Activated B cell treated with CpG ODN at 0.5 μM for 24 hours (primary cell): ENCODE measurements around the gene SET. TPM values are rescaled to one million over a fixed set of nuclear protein-coding genes. Genes with fewer than 3 reads are reported as not detected.

Experiments used
- ATAC-seq: fragments of 200-7000 bp; cut with Tn5 transposase; one replicate; pipeline ENCODE4 v1.10.0; 2021; ENCODE audit warnings: low read depth, mild to moderate bottlenecking, moderate library complexity
- CTCF ChIA-PET: fragments of 350-600 bp; sonication (Branson Sonifier 250); formaldehyde crosslinking; loops from one replicate; lab custom pipeline; 2021; ENCODE audit warnings: antibody characterized with exemption; lab: Charles Lee
- POLR2A ChIA-PET: fragments of 350-600 bp; sonication (Branson Sonifier 250); formaldehyde crosslinking; loops from one replicate; lab custom pipeline; 2021; ENCODE audit warnings: antibody characterized with exemption; lab: Charles Lee
- DNase-seq: peaks from one replicate; pipeline ENCODE4 v3.0.0; 2022
- H3K27ac Mint-ChIP-seq: one replicate; pipeline ENCODE4 v1.8.0; 2020; ENCODE audit warnings: mixed read lengths
- H3K27me3 Mint-ChIP-seq: one replicate; pipeline ENCODE4 v1.8.0; 2021; ENCODE audit warnings: mixed read lengths
- H3K36me3 Mint-ChIP-seq: one replicate; pipeline ENCODE4 v1.8.0; 2021; ENCODE audit warnings: low read depth, mixed read lengths
- H3K4me1 Mint-ChIP-seq: one replicate; pipeline ENCODE4 v1.8.0; 2021; ENCODE audit warnings: mixed read lengths
- H3K4me3 Mint-ChIP-seq: one replicate; pipeline ENCODE4 v1.8.0; 2020; ENCODE audit warnings: mild to moderate bottlenecking, mixed read lengths
- H3K9me3 Mint-ChIP-seq: one replicate; pipeline ENCODE4 v1.8.0; 2020; ENCODE audit warnings: mixed read lengths
- intact Hi-C: fragments of 100-400 bp; cut with micrococcal nuclease; formaldehyde crosslinking; loops from one replicate; pipeline ENCODE4 v1.15.1; 2024
- total RNA-seq: library from RNA; stranded (reverse); gene quantifications from 2 replicates; pipeline ENCODE4 v1.2.3, GENCODE V29; 2022
- TF ChIP-seq, protein P1 (sequence below): fragments of 200-600 bp; IDR thresholded peaks from one replicate; pipeline ENCODE4 v1.8.0; 2022; ENCODE audit warnings: antibody characterized with exemption, mild to moderate bottlenecking

Gene SET
- total RNA-seq, 1 donor from 2014 or later = 762 TPM

DNA sequence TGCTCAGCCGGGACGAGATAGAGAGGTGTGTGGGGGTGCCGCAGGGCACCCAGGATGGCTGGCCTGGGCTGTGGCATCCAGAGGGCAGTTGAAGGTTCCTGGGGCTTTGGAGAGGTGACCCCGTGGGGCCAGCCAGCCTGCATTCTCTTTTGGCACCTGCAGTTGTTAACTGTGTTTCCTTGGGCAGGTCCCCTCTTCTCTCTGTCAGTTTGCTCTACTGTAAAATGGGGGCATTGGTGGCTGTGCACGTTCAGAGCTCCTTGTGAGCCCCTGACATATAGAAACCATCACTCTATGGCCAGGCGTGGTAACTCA, 26.4 kb downstream of the SET start:
- Mint-ChIP-seq H3K27me3 (no peaks in the 10 kb centered on the region), H3K4me1 (no peaks in the 10 kb centered on the region), H3K9me3 (no peaks in the 10 kb centered on the region), H3K36me3 (peaks cover 8% of the 10 kb centered on the region), H3K4me3 (no peak overlapping the region), H3K27ac (no peak overlapping the region)
- DNase-seq (no peak), ATAC-seq (no peak)
- intact Hi-C loops = no loop called here
- POLR2A ChIA-PET = interaction anchor here (1.8 kb wide), 1 partner anchor 9 kb away, joined by 6 read pairs; the partner anchor contains the start of gene ZDHHC12
- CTCF ChIA-PET = no interaction called here
- TF ChIP-seq, protein P1, sequence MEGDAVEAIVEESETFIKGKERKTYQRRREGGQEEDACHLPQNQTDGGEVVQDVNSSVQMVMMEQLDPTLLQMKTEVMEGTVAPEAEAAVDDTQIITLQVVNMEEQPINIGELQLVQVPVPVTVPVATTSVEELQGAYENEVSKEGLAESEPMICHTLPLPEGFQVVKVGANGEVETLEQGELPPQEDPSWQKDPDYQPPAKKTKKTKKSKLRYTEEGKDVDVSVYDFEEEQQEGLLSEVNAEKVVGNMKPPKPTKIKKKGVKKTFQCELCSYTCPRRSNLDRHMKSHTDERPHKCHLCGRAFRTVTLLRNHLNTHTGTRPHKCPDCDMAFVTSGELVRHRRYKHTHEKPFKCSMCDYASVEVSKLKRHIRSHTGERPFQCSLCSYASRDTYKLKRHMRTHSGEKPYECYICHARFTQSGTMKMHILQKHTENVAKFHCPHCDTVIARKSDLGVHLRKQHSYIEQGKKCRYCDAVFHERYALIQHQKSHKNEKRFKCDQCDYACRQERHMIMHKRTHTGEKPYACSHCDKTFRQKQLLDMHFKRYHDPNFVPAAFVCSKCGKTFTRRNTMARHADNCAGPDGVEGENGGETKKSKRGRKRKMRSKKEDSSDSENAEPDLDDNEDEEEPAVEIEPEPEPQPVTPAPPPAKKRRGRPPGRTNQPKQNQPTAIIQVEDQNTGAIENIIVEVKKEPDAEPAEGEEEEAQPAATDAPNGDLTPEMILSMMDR = no peak

DNA sequence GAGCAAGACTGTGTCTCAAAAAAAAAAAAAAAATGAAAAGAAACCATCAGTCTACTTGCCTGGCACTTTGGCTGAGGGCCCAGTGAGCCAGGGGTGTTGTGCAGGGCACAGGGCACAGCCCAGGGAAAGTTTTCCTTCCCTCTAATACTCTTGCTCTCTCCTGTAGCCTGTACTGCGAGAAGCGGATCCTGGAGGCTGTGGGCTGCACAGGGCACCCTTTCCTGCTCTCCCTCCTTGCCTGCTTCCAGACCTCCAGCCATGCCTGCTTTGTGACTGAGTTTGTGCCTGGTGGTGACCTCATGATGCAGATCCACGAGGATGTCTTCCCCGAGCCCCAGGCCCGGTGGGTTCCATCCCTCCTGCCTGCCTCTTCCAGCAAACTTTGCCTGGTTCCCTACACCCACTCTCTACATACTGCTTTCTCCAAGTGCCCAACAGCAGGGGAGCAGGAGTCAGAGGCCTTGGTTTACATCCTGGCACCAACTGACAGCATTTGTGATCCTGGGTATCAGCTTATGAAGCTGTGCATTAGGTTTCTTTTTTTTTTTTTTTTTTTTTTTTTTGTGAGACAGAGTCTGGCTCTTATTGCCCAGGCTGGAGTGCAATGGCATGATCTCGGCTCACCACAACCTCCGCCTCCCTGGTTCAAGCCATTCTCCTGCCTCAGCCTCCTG, 27.7 kb downstream of the SET start:
- Mint-ChIP-seq H3K9me3 (no peaks in the 10 kb centered on the region), H3K36me3 (peaks cover 19% of the 10 kb centered on the region), H3K27ac (no peak overlapping the region), H3K4me1 (no peaks in the 10 kb centered on the region), H3K27me3 (no peaks in the 10 kb centered on the region), H3K4me3 (no peak overlapping the region)
- ChIA-PET CTCF (no interaction called here), POLR2A (no interaction called here)
- intact Hi-C loops = no loop called here
- TF ChIP-seq, protein P1 = no peak
- DNase-seq (no peak), ATAC-seq (no peak)

DNA sequence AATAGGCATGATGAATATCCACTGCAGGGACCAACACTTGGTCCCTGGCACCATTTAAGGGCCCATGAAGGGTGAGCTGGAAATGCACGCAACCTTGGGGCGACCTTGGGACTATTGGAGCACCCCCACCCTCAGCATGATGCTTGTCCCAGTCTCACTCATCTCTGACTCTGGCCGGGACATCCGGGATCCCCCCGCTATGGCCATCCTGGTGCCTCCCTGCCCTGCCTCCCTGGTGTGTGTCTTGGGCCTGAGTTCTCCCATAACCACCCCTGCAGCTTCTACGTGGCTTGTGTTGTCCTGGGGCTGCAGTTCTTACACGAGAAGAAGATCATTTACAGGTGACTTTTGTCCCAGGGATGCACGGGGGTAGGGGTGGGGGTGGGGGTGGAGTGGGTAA, 29.0 kb downstream of the SET start:
- ChIA-PET POLR2A (interaction anchor here (0.6 to 1.0 kb wide), 4 partner anchors 20 to 293 kb away, joined by 5 to 7 read pairs (median 6); no protein-coding TSS in a partner anchor), CTCF (no interaction called here)
- H3K4me3 Mint-ChIP-seq = no peak overlapping the region
- peak; percentile 11 for ATAC-seq
- H3K4me1 Mint-ChIP-seq = peaks cover 9% of the 10 kb centered on the region
- intact Hi-C loops = no loop called here
- no peaks in the 10 kb centered on the region for H3K27me3 Mint-ChIP-seq
- peaks cover 28% of the 10 kb centered on the region for H3K36me3 Mint-ChIP-seq
- no peak for DNase-seq
- H3K9me3 Mint-ChIP-seq = no peaks in the 10 kb centered on the region
- TF ChIP-seq, protein P1 = no peak
- H3K27ac Mint-ChIP-seq = no peak overlapping the region

DNA sequence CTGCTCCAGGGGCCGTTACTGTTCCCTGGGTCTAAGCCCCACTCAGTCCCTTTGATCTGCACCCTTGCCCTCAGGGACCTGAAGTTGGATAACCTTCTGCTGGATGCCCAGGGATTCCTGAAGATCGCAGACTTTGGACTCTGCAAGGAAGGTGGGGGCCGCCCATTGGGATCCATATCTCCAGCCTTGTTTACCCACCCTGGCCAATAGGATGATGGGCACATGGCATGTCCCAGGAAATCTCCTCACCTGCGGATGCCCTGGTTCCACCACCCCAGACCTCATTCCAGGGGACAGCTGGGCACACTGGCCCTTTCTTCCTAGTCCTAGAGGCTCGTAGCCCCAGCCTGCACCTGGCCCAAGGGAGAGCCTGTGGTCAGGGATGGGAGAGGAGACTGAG, 29.5 kb downstream of the SET start:
- H3K4me3 Mint-ChIP-seq = no peak overlapping the region
- no peaks in the 10 kb centered on the region for H3K9me3 Mint-ChIP-seq
- peaks cover 28% of the 10 kb centered on the region for H3K36me3 Mint-ChIP-seq
- no peak for DNase-seq
- no peak overlapping the region for H3K27ac Mint-ChIP-seq
- ChIA-PET CTCF (no interaction called here), POLR2A (interaction anchor here (0.7 kb wide), 1 partner anchor 29 kb away, joined by 6 read pairs; no protein-coding TSS in a partner anchor)
- no peaks in the 10 kb centered on the region for H3K27me3 Mint-ChIP-seq
- peaks cover 14% of the 10 kb centered on the region for H3K4me1 Mint-ChIP-seq
- TF ChIP-seq, protein P1 = no peak
- intact Hi-C loops = no loop called here
- no peak for ATAC-seq

DNA sequence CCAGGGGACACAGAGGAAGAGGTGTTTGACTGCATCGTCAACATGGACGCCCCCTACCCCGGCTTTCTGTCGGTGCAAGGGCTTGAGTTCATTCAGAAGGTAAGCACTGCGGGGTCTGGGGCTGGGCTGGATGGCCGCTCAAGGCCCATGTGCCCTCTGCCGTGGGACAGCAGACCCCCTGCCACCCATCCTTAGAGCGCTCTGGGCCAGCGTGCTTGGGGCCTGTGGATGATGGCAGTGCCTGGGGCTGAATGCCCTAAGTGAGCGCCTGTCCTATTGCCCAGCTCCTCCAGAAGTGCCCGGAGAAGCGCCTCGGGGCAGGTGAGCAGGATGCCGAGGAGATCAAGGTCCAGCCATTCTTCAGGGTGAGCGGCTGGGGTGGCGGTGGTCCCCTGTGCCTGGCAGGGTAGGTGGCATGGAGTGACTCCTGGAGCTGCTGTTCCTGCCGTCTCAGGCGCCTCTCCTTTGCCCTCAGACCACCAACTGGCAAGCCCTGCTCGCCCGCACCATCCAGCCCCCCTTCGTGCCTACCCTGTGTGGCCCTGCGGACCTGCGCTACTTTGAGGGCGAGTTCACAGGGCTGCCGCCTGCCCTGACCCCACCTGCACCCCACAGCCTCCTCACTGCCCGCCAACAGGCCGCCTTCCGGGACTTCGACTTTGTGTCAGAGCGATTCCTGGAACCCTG, 31.0 kb downstream of the SET start:
- POLR2A ChIA-PET = no interaction called here
- no peak overlapping the region for H3K4me3 Mint-ChIP-seq
- CTCF ChIA-PET = no interaction called here
- peaks cover 26% of the 10 kb centered on the region for H3K4me1 Mint-ChIP-seq
- no peaks in the 10 kb centered on the region for H3K27me3 Mint-ChIP-seq
- no peak for DNase-seq
- H3K36me3 Mint-ChIP-seq = peaks cover 31% of the 10 kb centered on the region
- intact Hi-C loops = no loop called here
- no peaks in the 10 kb centered on the region for H3K9me3 Mint-ChIP-seq
- no peak overlapping the region for H3K27ac Mint-ChIP-seq
- TF ChIP-seq, protein P1 = no peak
- ATAC-seq = no peak
